Fibroblast of the conjunctiva (primary cell): ENCODE results near the gene CPB1.
A peak's percentile ranks its signal among the peaks of the same experiment; 100 is the strongest.

Source experiments
- DNase-seq: peaks from one replicate; pipeline ENCODE4 v3.0.0-alpha.2; 2010; ENCODE audit warnings: low read depth

The CPB1 gene

GRCh38 chr3:148829926-148830325 is 2.3 kb downstream of the CPB1 start:
- DNase-seq = no peak

- DNase-seq = no peak
Measured at GRCh38 chr3:148833223-148833622, 5.6 kb downstream of the CPB1 start.

- no peak for DNase-seq
Measured at GRCh38 chr3:148839805-148840204, 12.2 kb downstream of the CPB1 start.

- DNase-seq = no peak
Measured at GRCh38 chr3:148840451-148840850, 12.8 kb downstream of the CPB1 start.

GRCh38 chr3:148845756-148846395 is 18.3 kb downstream of the CPB1 start:
- DNase-seq = no peak

- no peak for DNase-seq
Measured at GRCh38 chr3:148847351-148847750, 19.7 kb downstream of the CPB1 start.

- no peak for DNase-seq
Measured at GRCh38 chr3:148848410-148848809, 20.8 kb downstream of the CPB1 start.

GRCh38 chr3:148852271-148852992 is 24.8 kb downstream of the CPB1 start:
- DNase-seq = no peak

- no peak for DNase-seq
Measured at GRCh38 chr3:148853076-148853475, 25.5 kb downstream of the CPB1 start.

GRCh38 chr3:148854061-148854460 is 26.4 kb downstream of the CPB1 start:
- DNase-seq = no peak

- DNase-seq = no peak
Measured at GRCh38 chr3:148856384-148856783, 28.8 kb downstream of the CPB1 start.

- no peak for DNase-seq
Measured at GRCh38 chr3:148857316-148857715, 29.7 kb downstream of the CPB1 start.

GRCh38 chr3:148861277-148861869 is 33.8 kb downstream of the CPB1 start:
- peak; percentile 72 for DNase-seq

- DNase-seq = no peak
Measured at GRCh38 chr3:148863297-148863696, 35.7 kb downstream of the CPB1 start.

- no peak for DNase-seq
Measured at GRCh38 chr3:148863814-148864213, 36.2 kb downstream of the CPB1 start.

- DNase-seq = no peak
Measured at GRCh38 chr3:148865049-148865448, 37.4 kb downstream of the CPB1 start, which contains the start of gene CPA3. CPA3 (plus strand) TSS chr3:148865296; CDS start chr3:148865308, 12 bp downstream.

GRCh38 chr3:148866261-148866660 is 38.6 kb downstream of the CPB1 start:
- DNase-seq = no peak

GRCh38 chr3:148873270-148873927 is 45.8 kb downstream of the CPB1 start:
- no peak for DNase-seq

GRCh38 chr3:148873977-148874376 is 46.4 kb downstream of the CPB1 start:
- no peak for DNase-seq

- DNase-seq = no peak
Measured at GRCh38 chr3:148878095-148878494, 50.5 kb downstream of the CPB1 start.

GRCh38 chr3:148879256-148879655 is 51.6 kb downstream of the CPB1 start:
- no peak for DNase-seq

GRCh38 chr3:148880681-148881080 is 53.1 kb downstream of the CPB1 start:
- no peak for DNase-seq

- DNase-seq = no peak
Measured at GRCh38 chr3:148881286-148881685, 53.7 kb downstream of the CPB1 start.
